Chondrocyte (in vitro differentiated cells): ENCODE results near the gene CPNE6. TPM values are rescaled to one million over a fixed set of nuclear protein-coding genes. Genes with fewer than 3 reads are reported as not detected.
A peak's percentile ranks its signal among the peaks of the same experiment; 100 is the strongest.

Source experiments
- DNase-seq: peaks from one replicate; pipeline ENCODE4 v3.0.0; 2021; ENCODE audit warnings: mixed read lengths, low spot score
- H3K27ac Mint-ChIP-seq: one replicate; pipeline ENCODE4 v1.8.0; 2021; ENCODE audit warnings: mild to moderate bottlenecking, moderate library complexity, mixed read lengths; ENCODE audit not compliant: unreplicated experiment
- H3K27me3 Mint-ChIP-seq: 2 replicates; pipeline ENCODE4 v1.8.0; 2021; ENCODE audit warnings: low read depth, mixed read lengths
- H3K36me3 Mint-ChIP-seq: 2 replicates; pipeline ENCODE4 v1.8.0; 2021; ENCODE audit warnings: low read depth, mixed read lengths
- H3K4me1 Mint-ChIP-seq: 2 replicates; pipeline ENCODE4 v1.8.0; 2021; ENCODE audit warnings: low read depth, mild to moderate bottlenecking, mixed read lengths
- H3K4me3 Mint-ChIP-seq: one replicate; pipeline ENCODE4 v1.8.0; 2021; ENCODE audit warnings: mild to moderate bottlenecking, moderate library complexity, mixed read lengths; ENCODE audit not compliant: unreplicated experiment
- H3K9me3 Mint-ChIP-seq: 2 replicates; pipeline ENCODE4 v1.8.0; 2021; ENCODE audit warnings: low read depth, mixed read lengths
- CTCF ChIP-seq: fragments of 200-600 bp; sonication (generic); IDR thresholded peaks from 2 replicates; pipeline ENCODE4 v1.5.0; 2021; ENCODE audit warnings: antibody characterized with exemption, mild to moderate bottlenecking, moderate library complexity
- total RNA-seq: library from RNA; stranded (reverse); gene quantifications from 3 replicates; pipeline ENCODE4 v1.2.1, GENCODE V29; 2021

The CPNE6 gene
- total RNA-seq, 1 donor from 2014 or later, result not detected

GRCh38 chr14:24088095-24088494, 16.7 kb downstream of the CPNE6 start:
- no peak for DNase-seq
- no peaks in the 10 kb centered on the region for H3K36me3 Mint-ChIP-seq
- no peaks in the 10 kb centered on the region for H3K9me3 Mint-ChIP-seq
- peaks cover 6% of the 10 kb centered on the region for H3K27me3 Mint-ChIP-seq
- H3K27ac Mint-ChIP-seq, result no peak overlapping the region
- no peak for TF ChIP-seq CTCF
- peaks cover 10% of the 10 kb centered on the region for H3K4me1 Mint-ChIP-seq
- no peak overlapping the region for H3K4me3 Mint-ChIP-seq

GRCh38 chr14:24089890-24090289, 18.5 kb downstream of the CPNE6 start:
- TF ChIP-seq CTCF, result no peak
- peaks cover 4% of the 10 kb centered on the region for H3K27me3 Mint-ChIP-seq
- DNase-seq, result no peak
- H3K9me3 Mint-ChIP-seq, result no peaks in the 10 kb centered on the region
- H3K27ac Mint-ChIP-seq, result no peak overlapping the region
- no peaks in the 10 kb centered on the region for H3K36me3 Mint-ChIP-seq
- no peak overlapping the region for H3K4me3 Mint-ChIP-seq
- peaks cover 17% of the 10 kb centered on the region for H3K4me1 Mint-ChIP-seq

- DNase-seq, result no peak
- TF ChIP-seq CTCF, result no peak
- H3K9me3 Mint-ChIP-seq, result no peaks in the 10 kb centered on the region
- peaks cover under 1% of the 10 kb centered on the region for H3K27me3 Mint-ChIP-seq
- peaks cover 35% of the 10 kb centered on the region for H3K4me1 Mint-ChIP-seq
- H3K36me3 Mint-ChIP-seq, result peaks cover 10% of the 10 kb centered on the region
- no peak overlapping the region for H3K4me3 Mint-ChIP-seq
- no peak overlapping the region for H3K27ac Mint-ChIP-seq
Measured at GRCh38 chr14:24092110-24092504, 20.7 kb downstream of the CPNE6 start.

GRCh38 chr14:24092505-24093206, 21.3 kb downstream of the CPNE6 start:
- no peaks in the 10 kb centered on the region for H3K9me3 Mint-ChIP-seq
- no peak for DNase-seq
- H3K27me3 Mint-ChIP-seq, result no peaks in the 10 kb centered on the region
- H3K4me3 Mint-ChIP-seq, result no peak overlapping the region
- H3K27ac Mint-ChIP-seq, result peak overlapping the region; percentile 97
- peaks cover 35% of the 10 kb centered on the region for H3K4me1 Mint-ChIP-seq
- H3K36me3 Mint-ChIP-seq, result peaks cover 10% of the 10 kb centered on the region
- no peak for TF ChIP-seq CTCF

GRCh38 chr14:24093207-24093900, 22.0 kb downstream of the CPNE6 start:
- Mint-ChIP-seq H3K27ac (peak overlapping the region; percentile 97), H3K4me3 (peak overlapping the region; percentile 99), H3K9me3 (no peaks in the 10 kb centered on the region), H3K4me1 (peaks cover 35% of the 10 kb centered on the region), H3K27me3 (no peaks in the 10 kb centered on the region), H3K36me3 (peaks cover 10% of the 10 kb centered on the region)
- no peak for DNase-seq
- TF ChIP-seq CTCF, result no peak
